Erythroblast (primary cell): ENCODE measurements around the gene FOXF1.

ENCODE experiments used
- DNase-seq, 2 experiments: peaks; one replicate each; lab custom pipeline; 2025; lab: John Stamatoyannopoulos, UW
- GATA1 ChIP-seq: IDR thresholded peaks from 2 replicates; pipeline ENCODE4 v1.6.1; 2011; ENCODE audit warnings: low read depth, mild to moderate bottlenecking, control low read depth, low read length, moderate library complexity
- POLR2A ChIP-seq: IDR thresholded peaks from 2 replicates; pipeline ENCODE4 v1.6.1; 2011; ENCODE audit warnings: mild to moderate bottlenecking, low read length

The FOXF1 gene

GRCh38 chr16:86512860-86513470 lies 2.6 kb downstream of the FOXF1 start:
- TF ChIP-seq GATA1, result no peak
- no peak for TF ChIP-seq POLR2A
- DNase-seq, result no peak

GRCh38 chr16:86513471-86514277 lies 3.3 kb downstream of the FOXF1 start:
- TF ChIP-seq GATA1 (no peak), POLR2A (no peak)
- no peak for DNase-seq

GRCh38 chr16:86514481-86515376 lies 4.4 kb downstream of the FOXF1 start:
- no peak for DNase-seq
- TF ChIP-seq POLR2A (no peak), GATA1 (no peak)

GRCh38 chr16:86515413-86515776 lies 5.1 kb downstream of the FOXF1 start:
- no peak for DNase-seq
- TF ChIP-seq GATA1 (no peak), POLR2A (no peak)

GRCh38 chr16:86515777-86516622 lies 5.7 kb downstream of the FOXF1 start:
- TF ChIP-seq GATA1 (no peak), POLR2A (no peak)
- no peak for DNase-seq

GRCh38 chr16:86516623-86517003 lies 6.3 kb downstream of the FOXF1 start:
- no peak for DNase-seq

GRCh38 chr16:86517033-86517432 lies 6.7 kb downstream of the FOXF1 start:
- no peak for TF ChIP-seq POLR2A
- TF ChIP-seq GATA1, result no peak
- DNase-seq, result no peak

More at GRCh38 chr16:86516623-86517003, 6.3 kb downstream of the FOXF1 start:
- no peak for TF ChIP-seq POLR2A
- TF ChIP-seq GATA1, result no peak

- DNase-seq, result peak; percentile 25 to 45
- TF ChIP-seq POLR2A (no peak), GATA1 (no peak)
These were observed 7.4 kb downstream of the FOXF1 start for GRCh38 chr16:86517652-86518258.

GRCh38 chr16:86519007-86519648 lies 8.8 kb downstream of the FOXF1 start:
- TF ChIP-seq GATA1, result no peak
- TF ChIP-seq POLR2A, result no peak
- no peak for DNase-seq

GRCh38 chr16:86519649-86520316 lies 9.5 kb downstream of the FOXF1 start:
- peak; percentile 44 to 73 for DNase-seq
- TF ChIP-seq POLR2A (no peak), GATA1 (no peak)

- TF ChIP-seq GATA1, result no peak
- no peak for TF ChIP-seq POLR2A
- DNase-seq, result no peak
These were observed 10.2 kb downstream of the FOXF1 start for GRCh38 chr16:86520317-86521210.
